Measurements from ENCODE around the gene CDH15.

Gene CDH15

GRCh38 chr16:89159850-89160354, 11.6 kb upstream of the CDH15 start:
- H3K9me3 ChIP-seq (ENCODE audit: insufficient read depth, low read length) = peaks cover 5% of the 10 kb centered on the region; the same call in 1 of the 2 replicates
- no peaks in the 10 kb centered on the region for H3K9me2 ChIP-seq (replicated peaks; ENCODE audit: insufficient read depth, low read length)
- H3K79me2 ChIP-seq (ENCODE audit: insufficient read depth, low read length) = no peaks in the 10 kb centered on the region
- H3K27me3 ChIP-seq (ENCODE audit: low read length) = no peaks in the 10 kb centered on the region
- no peak overlapping the region for H3K4me3 ChIP-seq (ENCODE audit: insufficient read depth, low read length, poor library complexity, severe bottlenecking)
- H4K20me1 ChIP-seq (ENCODE audit: low read depth, low read length) = no peaks in the 10 kb centered on the region
- H2AFZ ChIP-seq (ENCODE audit: low read depth, low read length, severe bottlenecking) = no peak overlapping the region
- H3K36me3 ChIP-seq (ENCODE audit: low read length) = no peaks in the 10 kb centered on the region
- H3F3A ChIP-seq (ENCODE audit: insufficient read depth) = no peaks in the 10 kb centered on the region; the same call in 1 of the 2 replicates
- no peak overlapping the region for H3K27ac ChIP-seq (ENCODE audit: low read depth, low read length)
- H3K9ac ChIP-seq (ENCODE audit: low read length) = no peak overlapping the region
- no peak overlapping the region for H3K4me2 ChIP-seq (ENCODE audit: low read depth, low read length, poor library complexity, severe bottlenecking)
- TF ChIP-seq CTCF (IDR thresholded peaks at IDR 0.05; ENCODE audit: insufficient read depth, low read length, poor library complexity, severe bottlenecking) (no peak), EZH2phosphoT487 (conservative IDR thresholded peaks at IDR 0.05; ENCODE audit: low read length) (no peak)

GRCh38 chr16:89160977-89161701, 10.4 kb upstream of the CDH15 start:
- Histone ChIP-seq H3K27me3 (ENCODE audit: low read length) (no peaks in the 10 kb centered on the region), H3K9ac (ENCODE audit: low read length) (no peak overlapping the region), H3K36me3 (ENCODE audit: low read length) (no peaks in the 10 kb centered on the region), H2AFZ (ENCODE audit: low read depth, low read length, severe bottlenecking) (no peak overlapping the region), H3K27ac (ENCODE audit: low read depth, low read length) (no peak overlapping the region), H3F3A (ENCODE audit: insufficient read depth) (no peaks in the 10 kb centered on the region; the same call in 1 of the 2 replicates), H3K9me3 (ENCODE audit: insufficient read depth, low read length) (peaks cover 5% of the 10 kb centered on the region; the same call in 1 of the 2 replicates), H3K79me2 (ENCODE audit: insufficient read depth, low read length) (no peaks in the 10 kb centered on the region), H3K9me2 (replicated peaks; ENCODE audit: insufficient read depth, low read length) (no peaks in the 10 kb centered on the region), H3K4me3 (ENCODE audit: insufficient read depth, low read length, poor library complexity, severe bottlenecking) (no peak overlapping the region), H3K4me2 (ENCODE audit: low read depth, low read length, poor library complexity, severe bottlenecking) (no peak overlapping the region), H4K20me1 (ENCODE audit: low read depth, low read length) (no peaks in the 10 kb centered on the region)
- no peak for TF ChIP-seq EZH2phosphoT487 (conservative IDR thresholded peaks at IDR 0.05; ENCODE audit: low read length)
- TF ChIP-seq CTCF (IDR thresholded peaks at IDR 0.05; ENCODE audit: insufficient read depth, low read length, poor library complexity, severe bottlenecking) = no peak

- Histone ChIP-seq H2AFZ (ENCODE audit: low read depth, low read length, severe bottlenecking) (no peak overlapping the region), H3K4me2 (ENCODE audit: low read depth, low read length, poor library complexity, severe bottlenecking) (no peak overlapping the region), H3K27ac (ENCODE audit: low read depth, low read length) (no peak overlapping the region), H3K4me3 (ENCODE audit: insufficient read depth, low read length, poor library complexity, severe bottlenecking) (no peak overlapping the region), H4K20me1 (ENCODE audit: low read depth, low read length) (no peaks in the 10 kb centered on the region), H3K27me3 (ENCODE audit: low read length) (no peaks in the 10 kb centered on the region), H3K79me2 (ENCODE audit: insufficient read depth, low read length) (no peaks in the 10 kb centered on the region), H3F3A (ENCODE audit: insufficient read depth) (no peaks in the 10 kb centered on the region; the same call in 1 of the 2 replicates), H3K36me3 (ENCODE audit: low read length) (no peaks in the 10 kb centered on the region), H3K9ac (ENCODE audit: low read length) (no peak overlapping the region), H3K9me3 (ENCODE audit: insufficient read depth, low read length) (peaks cover 5% of the 10 kb centered on the region; the same call in 1 of the 2 replicates), H3K9me2 (replicated peaks; ENCODE audit: insufficient read depth, low read length) (no peaks in the 10 kb centered on the region)
- TF ChIP-seq CTCF (IDR thresholded peaks at IDR 0.05; ENCODE audit: insufficient read depth, low read length, poor library complexity, severe bottlenecking) = no peak
- no peak for TF ChIP-seq EZH2phosphoT487 (conservative IDR thresholded peaks at IDR 0.05; ENCODE audit: low read length)
These were observed 9.5 kb upstream of the CDH15 start for GRCh38 chr16:89161763-89162713.

Data from SU-DHL-6 (cell line).